SW480 (cell line): ENCODE results near the gene FUBP3.
"Not testable (repeated sequence)": the region's sequence is repeated elsewhere in the genome, so short reads cannot be mapped to it uniquely, and the experiment has no call there.

ENCODE experiments used
- DNase-seq: peaks from one replicate; pipeline ENCODE4 v3.0.0-alpha.2; 2016; ENCODE audit warnings: low spot score

The FUBP3 gene

GRCh38 chr9:130556396-130557076 lies 22.8 kb upstream of the FUBP3 start:
- no peak for DNase-seq

DNA sequence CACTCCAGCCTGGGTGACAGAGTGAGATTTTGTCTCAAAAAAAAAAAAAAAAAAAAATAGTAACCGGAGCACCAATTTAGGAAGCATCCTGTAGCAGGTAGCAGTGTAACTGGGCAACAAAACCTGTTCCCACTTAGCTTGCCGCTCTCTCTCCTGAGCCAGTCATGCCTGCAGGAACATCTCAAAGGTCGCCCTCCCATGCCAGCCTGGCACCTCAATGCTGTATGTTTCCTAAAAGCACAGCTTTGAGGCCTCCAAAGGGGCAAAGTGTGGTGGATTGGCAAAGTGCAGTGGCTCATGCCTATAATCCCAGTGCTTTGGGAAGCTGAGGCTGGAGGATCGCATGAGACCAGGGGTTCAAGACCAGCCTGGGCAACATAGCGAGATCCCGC lies 22.3 kb upstream of the FUBP3 start:
- no peak for DNase-seq

GRCh38 chr9:130561056-130561455 lies 18.3 kb upstream of the FUBP3 start:
- no peak for DNase-seq

- not testable (repeated sequence) for DNase-seq
Measured at GRCh38 chr9:130562525-130562924, 16.9 kb upstream of the FUBP3 start.

GRCh38 chr9:130563797-130564196 lies 15.6 kb upstream of the FUBP3 start:
- DNase-seq, result no peak

DNA sequence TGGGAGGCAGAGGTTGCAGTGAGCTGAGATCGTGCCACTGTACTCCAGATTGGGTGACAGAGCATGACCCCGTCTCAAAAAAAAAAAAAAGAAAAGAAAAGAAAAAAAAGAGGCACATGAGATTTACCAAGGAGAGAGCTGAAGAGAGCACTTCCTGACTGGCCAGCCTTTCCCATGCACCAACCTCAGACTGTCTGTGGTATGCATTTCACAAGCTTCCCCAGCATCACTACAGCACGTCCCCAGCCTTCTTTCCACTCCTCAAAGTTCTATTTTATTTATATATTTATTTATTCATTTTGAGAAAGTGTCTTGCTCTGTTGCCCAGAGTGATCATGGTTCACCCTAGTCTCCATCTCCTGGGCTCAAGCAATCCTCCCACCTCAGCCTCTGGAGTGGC lies 13.6 kb upstream of the FUBP3 start:
- no peak for DNase-seq

DNA sequence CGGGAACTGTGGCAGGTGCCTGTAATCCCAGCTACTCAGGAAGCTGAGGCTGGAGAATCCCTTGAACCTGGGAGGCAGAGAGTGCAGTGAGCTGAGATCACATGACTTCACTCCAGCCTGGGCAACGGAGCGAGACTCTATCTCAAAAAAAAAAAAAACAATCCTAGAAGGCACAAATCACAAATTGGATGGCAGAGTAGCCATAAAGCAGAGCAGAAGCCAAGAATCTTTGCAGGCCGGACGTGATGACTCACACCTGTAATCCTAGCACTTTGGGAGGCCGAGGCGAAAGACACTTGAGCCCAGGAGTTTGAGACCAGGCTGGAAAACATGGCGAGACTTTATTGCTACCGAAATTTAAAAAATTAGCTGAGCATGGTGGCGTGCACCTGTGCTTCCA lies 9.2 kb upstream of the FUBP3 start:
- DNase-seq, result peak; percentile 13

DNA sequence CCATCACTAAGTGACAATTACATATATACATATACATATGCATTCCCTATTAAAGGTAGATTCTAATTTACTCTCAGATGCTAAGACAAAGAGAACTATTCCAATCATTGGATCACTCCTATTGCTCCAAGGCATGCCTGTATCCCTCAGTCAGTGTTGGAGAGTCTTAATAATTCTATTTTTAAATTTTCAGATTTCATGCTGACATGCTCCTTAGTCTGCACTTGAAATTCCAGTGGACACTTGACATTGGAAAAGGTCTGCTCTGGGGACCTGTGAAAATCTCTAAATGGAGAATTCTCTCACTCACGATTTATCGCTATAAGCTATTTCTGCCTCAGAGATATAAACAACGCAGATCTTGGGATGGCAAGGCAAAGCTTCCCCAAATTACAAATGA lies 3.9 kb upstream of the FUBP3 start:
- DNase-seq, result no peak

- no peak for DNase-seq
Measured at GRCh38 chr9:130576176-130576575, 3.2 kb upstream of the FUBP3 start.

DNA sequence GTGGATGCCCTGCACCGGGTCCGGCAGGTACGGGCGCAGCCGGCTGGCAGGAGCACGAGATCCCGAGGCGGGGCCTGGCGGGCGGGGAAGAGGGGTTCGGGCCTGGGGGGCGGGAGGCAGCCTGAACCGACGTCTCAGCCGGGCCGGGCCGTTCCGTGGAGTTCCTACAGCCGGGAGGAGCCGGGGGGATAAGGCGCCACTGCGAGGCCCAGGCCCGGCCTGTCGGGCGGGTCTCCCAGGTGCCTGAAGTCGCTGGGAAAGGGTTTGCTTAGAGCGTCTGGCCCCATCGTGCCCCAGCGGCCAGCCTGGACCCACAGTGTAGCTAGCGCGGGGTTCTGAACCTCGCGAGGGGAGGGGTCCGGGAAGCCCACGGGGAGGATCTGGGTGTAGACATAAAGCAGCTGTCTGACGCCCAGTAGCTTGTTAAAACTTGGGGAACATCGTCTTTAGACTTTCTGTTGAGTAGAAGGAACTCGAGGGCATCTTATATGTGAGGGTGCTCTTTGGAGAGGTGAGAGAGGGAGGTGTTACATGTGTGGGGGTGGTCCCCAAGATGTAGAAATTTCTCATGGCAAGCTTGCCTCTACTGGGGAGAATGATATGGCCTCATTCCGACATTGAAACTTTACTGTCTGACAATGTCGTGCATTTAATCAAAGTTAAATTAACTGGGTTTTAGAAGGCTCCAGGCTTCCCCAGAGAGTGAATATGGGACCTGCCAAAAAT lies 524 bp downstream of the FUBP3 start:
- DNase-seq, result no peak

- DNase-seq, result no peak
Measured at GRCh38 chr9:130581766-130582165, 2.4 kb downstream of the FUBP3 start.

DNA sequence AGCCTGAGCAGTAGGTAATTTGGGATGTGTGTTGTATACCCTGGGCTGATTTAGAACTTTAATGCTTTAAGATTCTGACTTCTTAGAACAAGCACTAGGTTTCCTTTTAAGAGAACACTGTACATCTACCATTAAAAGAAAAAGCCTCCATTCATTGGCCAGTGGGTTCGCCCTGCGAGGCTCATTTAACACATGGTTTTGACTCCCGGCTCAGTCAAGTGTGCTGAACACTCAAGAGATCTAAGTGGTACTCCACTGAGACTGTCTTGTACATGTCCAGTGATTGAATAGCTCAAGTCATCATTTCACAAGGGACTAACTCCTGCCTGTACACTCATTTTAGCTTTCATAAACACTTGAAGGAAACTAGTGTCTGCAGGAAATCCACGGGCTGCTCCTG lies 3.9 kb downstream of the FUBP3 start:
- no peak for DNase-seq

- DNase-seq, result no peak
Measured at GRCh38 chr9:130587921-130588320, 8.5 kb downstream of the FUBP3 start.

DNA sequence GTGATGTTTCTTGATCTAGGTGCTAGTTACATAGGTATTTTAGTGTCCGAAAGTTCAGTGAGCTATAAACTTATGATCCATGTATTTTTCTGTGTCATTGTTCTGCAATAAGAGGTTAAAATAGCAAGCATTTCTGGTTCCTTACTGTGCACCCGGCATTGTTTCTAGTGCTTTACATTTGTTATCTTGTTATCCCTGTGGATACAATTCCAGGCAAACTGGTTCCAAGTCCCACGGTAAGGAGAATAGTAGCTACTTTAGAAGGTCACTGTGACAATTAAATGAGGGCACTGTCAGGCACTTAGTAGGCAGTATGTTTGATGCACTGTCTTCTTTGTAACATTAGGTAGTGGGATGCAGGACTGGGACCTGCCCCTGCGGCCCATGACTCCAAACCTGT lies 9.0 kb downstream of the FUBP3 start:
- no peak for DNase-seq

GRCh38 chr9:130589754-130590153 lies 10.4 kb downstream of the FUBP3 start:
- DNase-seq, result no peak

- DNase-seq, result no peak
Measured at GRCh38 chr9:130590305-130590704, 10.9 kb downstream of the FUBP3 start.

DNA sequence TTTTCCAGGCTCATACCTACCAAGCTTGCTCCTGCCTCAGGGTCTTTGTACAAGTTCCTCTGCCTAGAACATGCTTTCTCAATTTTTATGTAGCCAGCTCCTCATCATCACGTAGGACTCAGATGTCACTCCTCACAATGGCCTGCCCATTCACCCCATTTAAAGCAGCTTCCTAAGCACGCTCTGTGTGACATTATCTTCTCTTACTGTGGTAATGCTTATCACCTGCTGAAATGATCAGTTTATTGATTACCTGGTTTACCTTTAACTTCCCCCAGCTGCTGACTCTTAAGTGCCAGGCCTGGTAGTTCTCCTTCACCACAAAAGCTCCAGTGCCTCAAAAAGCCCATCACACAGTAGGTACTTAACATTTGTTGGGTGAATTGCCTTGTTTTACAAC lies 13.6 kb downstream of the FUBP3 start:
- no peak for DNase-seq

GRCh38 chr9:130597228-130597627 lies 17.9 kb downstream of the FUBP3 start:
- DNase-seq, result no peak

- DNase-seq, result no peak
Measured at GRCh38 chr9:130598188-130598587, 18.8 kb downstream of the FUBP3 start.

DNA sequence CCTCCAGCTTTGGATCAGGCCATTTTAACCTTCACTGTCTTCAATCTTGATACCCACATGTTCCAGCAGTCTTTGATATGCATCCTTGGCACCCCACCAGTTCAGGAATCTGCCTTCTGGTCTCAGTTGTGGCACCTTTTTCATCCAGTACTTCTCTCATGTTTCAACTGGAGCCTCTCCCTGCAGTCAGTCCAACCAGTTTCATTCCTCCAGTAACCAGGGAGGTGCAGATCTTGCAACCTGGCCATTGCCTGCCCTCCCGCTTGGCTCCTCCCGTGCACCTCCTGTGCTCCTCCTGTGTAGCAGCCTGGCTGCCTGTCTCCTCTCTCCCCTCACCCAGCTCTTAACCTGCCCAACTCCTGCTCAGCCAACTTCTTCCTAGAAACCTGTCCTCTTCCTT lies 20.2 kb downstream of the FUBP3 start:
- DNase-seq, result no peak

- no peak for DNase-seq
Measured at GRCh38 chr9:130601100-130601499, 21.7 kb downstream of the FUBP3 start.

DNA sequence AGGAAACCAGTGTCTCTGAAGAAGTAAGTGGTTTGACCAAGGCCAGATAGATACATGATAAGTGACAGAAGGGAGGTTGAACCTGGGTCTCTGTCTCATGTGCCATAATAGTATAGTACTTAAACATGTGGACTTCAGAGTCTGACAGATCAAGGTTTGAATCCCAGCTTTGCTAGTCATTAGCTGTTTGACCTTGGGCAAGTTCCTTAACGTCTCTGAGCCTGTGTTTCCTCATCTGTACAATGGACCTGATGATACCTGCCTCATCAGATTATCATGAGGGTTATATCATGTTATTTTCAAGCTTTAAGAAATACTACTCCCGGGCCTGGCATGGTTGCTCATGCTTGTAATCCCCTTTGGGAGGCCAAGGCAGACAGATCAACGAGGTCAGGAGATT lies 24.9 kb downstream of the FUBP3 start:
- DNase-seq, result no peak

DNA sequence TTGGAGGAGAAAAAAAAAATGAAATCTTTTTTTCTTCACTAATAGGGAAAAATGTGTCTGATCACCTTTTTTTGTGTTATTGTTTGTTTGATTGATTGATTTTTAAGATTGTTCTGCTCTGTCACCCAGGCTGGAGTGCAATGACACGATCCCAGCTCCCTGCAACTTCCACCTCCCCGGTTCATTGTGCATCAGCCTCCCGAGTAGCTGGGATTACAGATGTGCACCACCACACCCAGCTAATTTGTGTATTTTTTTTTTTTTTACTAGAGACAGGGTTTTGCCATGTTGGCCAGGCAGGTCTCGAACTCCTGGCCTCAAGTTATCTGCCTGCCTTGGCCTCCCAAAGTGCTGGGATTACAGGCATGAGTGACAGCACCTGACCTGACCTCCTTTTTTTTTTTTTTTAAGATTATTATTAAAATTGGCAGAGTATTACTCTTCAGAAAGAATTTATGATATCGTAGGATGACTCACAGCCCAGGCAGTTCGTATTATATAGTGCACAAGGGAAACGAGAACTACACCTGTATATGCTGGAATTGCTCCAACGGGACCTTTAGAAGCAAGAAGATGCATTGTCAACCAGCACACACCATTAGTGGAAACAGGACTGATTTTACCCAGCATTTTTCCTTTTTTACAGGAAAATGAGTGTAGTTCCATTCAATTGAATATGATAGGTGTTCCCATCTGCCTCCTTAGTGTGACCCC lies 27.7 kb downstream of the FUBP3 start:
- DNase-seq, result peak; percentile 33
